MM.1S (cell line): Measurements from ENCODE around the gene ATP5F1E.

ENCODE experiments used
- EZH2 ChIP-seq: fragments of 300-600 bp; sonication (generic); optimal IDR thresholded peaks from 2 replicates; pipeline ENCODE3; 2017; ENCODE audit warnings: low read depth, mild to moderate bottlenecking, antibody characterized with exemption, low read length, mixed read lengths
- TF ChIP-seq, protein P1 (sequence below): fragments of 300-600 bp; sonication (generic); IDR thresholded peaks from 2 replicates; pipeline ENCODE4 v1.5.1; 2016; ENCODE audit warnings: antibody characterized with exemption, low read length, mixed read lengths

DNA sequence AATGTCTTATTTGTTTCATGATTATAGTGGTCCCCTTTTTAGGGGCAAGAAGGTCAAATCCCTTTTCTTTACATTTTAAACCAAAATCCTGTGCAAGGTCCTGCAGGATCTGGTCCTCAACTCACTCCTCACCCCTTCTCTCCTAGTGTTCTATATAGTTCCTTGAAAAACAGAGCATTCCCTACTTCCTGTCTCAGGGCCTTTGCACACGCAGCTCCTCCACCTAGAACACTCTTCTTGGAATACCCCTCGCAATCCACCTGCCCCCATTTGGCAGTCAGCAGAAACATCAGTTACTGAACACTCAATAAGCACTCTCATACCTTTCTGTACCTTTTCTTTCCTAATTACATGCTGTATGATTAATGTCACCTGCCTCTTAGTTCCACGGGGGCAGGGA is 3.2 kb upstream of the ATP5F1E start:
- TF ChIP-seq, protein P1, sequence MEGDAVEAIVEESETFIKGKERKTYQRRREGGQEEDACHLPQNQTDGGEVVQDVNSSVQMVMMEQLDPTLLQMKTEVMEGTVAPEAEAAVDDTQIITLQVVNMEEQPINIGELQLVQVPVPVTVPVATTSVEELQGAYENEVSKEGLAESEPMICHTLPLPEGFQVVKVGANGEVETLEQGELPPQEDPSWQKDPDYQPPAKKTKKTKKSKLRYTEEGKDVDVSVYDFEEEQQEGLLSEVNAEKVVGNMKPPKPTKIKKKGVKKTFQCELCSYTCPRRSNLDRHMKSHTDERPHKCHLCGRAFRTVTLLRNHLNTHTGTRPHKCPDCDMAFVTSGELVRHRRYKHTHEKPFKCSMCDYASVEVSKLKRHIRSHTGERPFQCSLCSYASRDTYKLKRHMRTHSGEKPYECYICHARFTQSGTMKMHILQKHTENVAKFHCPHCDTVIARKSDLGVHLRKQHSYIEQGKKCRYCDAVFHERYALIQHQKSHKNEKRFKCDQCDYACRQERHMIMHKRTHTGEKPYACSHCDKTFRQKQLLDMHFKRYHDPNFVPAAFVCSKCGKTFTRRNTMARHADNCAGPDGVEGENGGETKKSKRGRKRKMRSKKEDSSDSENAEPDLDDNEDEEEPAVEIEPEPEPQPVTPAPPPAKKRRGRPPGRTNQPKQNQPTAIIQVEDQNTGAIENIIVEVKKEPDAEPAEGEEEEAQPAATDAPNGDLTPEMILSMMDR: no peak
- no peak for TF ChIP-seq EZH2
